Liver (tissue), 9 donors: ENCODE results near the gene DGKB. TPM values are rescaled to one million over a fixed set of nuclear protein-coding genes. Genes with fewer than 3 reads are reported as not detected.

Source experiments
- DNase-seq: peaks from one replicate; pipeline ENCODE4 v3.0.0-alpha.2; 2017; ENCODE audit warnings: low spot score
- H3K27ac ChIP-seq, 2 donors: one replicate each; pipeline ENCODE4 v1.7.0; 2013; ENCODE audit warnings: inconsistent platforms in 2 of 2, low read length in 2 of 2, control low read depth in 1 of 2, low read depth in 1 of 2, mild to moderate bottlenecking in 1 of 2
- H3K27me3 ChIP-seq, 4 donors: one replicate each; pipeline versions ENCODE4 v1.6.1 to v1.7.0; 2013; ENCODE audit warnings: low read length in 3 of 4, inconsistent platforms in 1 of 4, mild to moderate bottlenecking in 1 of 4, moderate library complexity in 1 of 4; ENCODE audit not compliant: control insufficient read depth in 4 of 4, insufficient read depth in 4 of 4
- H3K36me3 ChIP-seq, 4 donors: one replicate each; pipeline versions ENCODE4 v1.6.1 to v1.7.0; 2013; ENCODE audit warnings: low read length in 3 of 4, mild to moderate bottlenecking in 3 of 4, low read depth in 1 of 4, moderate library complexity in 1 of 4; ENCODE audit not compliant: control insufficient read depth in 4 of 4, insufficient read depth in 3 of 4
- H3K4me1 ChIP-seq, 4 donors: one replicate each; pipeline versions ENCODE4 v1.6.1 to v1.7.0; 2013; ENCODE audit warnings: low read length in 3 of 4, mild to moderate bottlenecking in 3 of 4, moderate library complexity in 1 of 4; ENCODE audit not compliant: control insufficient read depth in 4 of 4, insufficient read depth in 4 of 4
- H3K4me3 ChIP-seq, 3 donors: one replicate each; pipeline versions ENCODE4 v1.6.1 to v1.7.0; 2013; ENCODE audit warnings: low read length in 3 of 3, control low read depth in 1 of 3, low read depth in 1 of 3, mild to moderate bottlenecking in 1 of 3
- H3K9ac ChIP-seq, 2 donors: one replicate each; pipeline ENCODE4 v1.7.0; 2013; ENCODE audit warnings: low read length in 2 of 2, mild to moderate bottlenecking in 2 of 2, moderate library complexity in 2 of 2, control low read depth in 1 of 2, low read depth in 1 of 2
- H3K9me3 ChIP-seq, 4 donors: one replicate each; pipeline versions ENCODE4 v1.6.1 to v1.7.0; 2013; ENCODE audit warnings: low read length in 3 of 4; ENCODE audit not compliant: control insufficient read depth in 4 of 4
- ATF3 ChIP-seq: IDR thresholded peaks from 2 replicates; pipeline ENCODE4 v1.6.1; 2016; ENCODE audit warnings: antibody characterized with exemption
- EGR1 ChIP-seq, 2 donors: IDR thresholded peaks; 2 replicates each; pipeline ENCODE4 v1.6.1; 2016 to 2018; ENCODE audit warnings: antibody characterized with exemption in 2 of 2, low read depth in 2 of 2
- FOXA1 ChIP-seq: IDR thresholded peaks from 2 replicates; pipeline ENCODE4 v1.6.1; 2016; ENCODE audit warnings: antibody characterized with exemption
- FOXA2 ChIP-seq: IDR thresholded peaks from 2 replicates; pipeline ENCODE4 v1.6.1; 2016; ENCODE audit warnings: antibody characterized with exemption
- GABPA ChIP-seq, 2 donors: IDR thresholded peaks in 1 of 2; conservative IDR thresholded peaks in 1 of 2; 2 replicates each; pipeline ENCODE4 v1.6.1; 2016; ENCODE audit warnings: antibody characterized with exemption in 2 of 2, mild to moderate bottlenecking in 1 of 2, moderate library complexity in 1 of 2
- HNF4A ChIP-seq, 2 donors: conservative IDR thresholded peaks; 2 replicates each; pipeline ENCODE4 v1.6.1; 2016; ENCODE audit warnings: antibody characterized with exemption in 2 of 2, mild to moderate bottlenecking in 2 of 2
- HNF4G ChIP-seq: IDR thresholded peaks from 2 replicates; pipeline ENCODE4 v1.6.1; 2016; ENCODE audit warnings: antibody characterized with exemption
- JUND ChIP-seq, 2 donors: IDR thresholded peaks; 2 replicates each; pipeline ENCODE4 v1.6.1; 2016; ENCODE audit warnings: antibody characterized with exemption in 2 of 2
- MAX ChIP-seq: IDR thresholded peaks from 2 replicates; pipeline ENCODE4 v1.6.1; 2016; ENCODE audit warnings: antibody characterized with exemption
- NR2F2 ChIP-seq: IDR thresholded peaks from 2 replicates; pipeline ENCODE4 v1.6.1; 2016; ENCODE audit warnings: antibody characterized with exemption
- REST ChIP-seq: IDR thresholded peaks from 2 replicates; pipeline ENCODE4 v1.6.1; 2016; ENCODE audit warnings: antibody characterized with exemption, mild to moderate bottlenecking
- RXRA ChIP-seq, 2 donors: IDR thresholded peaks; 2 replicates each; pipeline ENCODE4 v1.6.1; 2017 to 2018; ENCODE audit warnings: antibody characterized with exemption in 2 of 2, mild to moderate bottlenecking in 1 of 2
- SP1 ChIP-seq: IDR thresholded peaks from 2 replicates; pipeline ENCODE4 v1.6.1; 2018; ENCODE audit warnings: antibody characterized with exemption, mild to moderate bottlenecking
- TAF1 ChIP-seq: conservative IDR thresholded peaks from 2 replicates; pipeline ENCODE4 v1.6.1; 2016; ENCODE audit warnings: antibody characterized with exemption, mild to moderate bottlenecking
- YY1 ChIP-seq: IDR thresholded peaks from 2 replicates; pipeline ENCODE4 v1.6.1; 2016; ENCODE audit warnings: antibody characterized with exemption, mild to moderate bottlenecking
- ZBTB33 ChIP-seq: IDR thresholded peaks from 2 replicates; pipeline ENCODE4 v1.6.1; 2016; ENCODE audit warnings: antibody characterized with exemption
- WGBS: extraction: QIAGEN DNeasy Blood & Tissue Kit; methylation state at CpG from one replicate; pipeline ENCODE4 v1.1.7; 2013; 5-methylcytosine and 5-hydroxymethylcytosine counted together
- polyA plus RNA-seq, 2 donors: library from polyadenylated mRNA; stranded (reverse) in 1 of 2; unstranded in 1 of 2; fragments of 200-250 nt in 1 of 2; fragments of >200 nt in 1 of 2; fragmentation: Nextera tagmentation in 1 of 2; extraction: Ambion mirVana in 1 of 2; gene quantifications; one replicate each; pipeline versions ENCODE4 v1.2.1 to v1.2.3, GENCODE V29; 2013 to 2015
- total RNA-seq, 2 donors: library from RNA; depleted of rRNA; stranded (reverse); fragments of >200 nt; gene quantifications; one replicate each; pipeline ENCODE4 v1.2.3, GENCODE V29; 2014
- TF ChIP-seq, protein P1 (sequence below): fragments of 150-350 bp; IDR thresholded peaks from 2 replicates; pipeline ENCODE4 v1.5.1; 2017; ENCODE audit warnings: improper control_type of control experiment, low read depth, low read length; ENCODE audit not compliant: missing input control
- donor health status: healthy.
- donor health status: healthy.
- donor health status: healthy.
- donor health status: healthy.
- donor health status: healthy.

The DGKB gene
- total and polyA plus RNA-seq, 4 donors = 0.09 to 0.42 TPM; not detected in 2

- Histone ChIP-seq H3K27me3 (no peaks in the 10 kb centered on the region), H3K9me3 (peaks cover 0 to 4% (median 3%) of the 10 kb centered on the region in 4 donors), H3K4me1 (no peaks in the 10 kb centered on the region), H3K4me3 (no peak overlapping the region), H3K27ac (no peak overlapping the region), H3K36me3 (no peaks in the 10 kb centered on the region), H3K9ac (no peak overlapping the region)
- TF ChIP-seq HNF4A (conservative IDR thresholded peaks at IDR 0.05) = no peak
- TF ChIP-seq NR2F2 = no peak
- TF ChIP-seq REST = no peak
- DNase-seq = no peak
- WGBS = 70% methylated on average over 2 of the region's 2 CpGs
Observed at GRCh38 chr7:14773729-14774271, 128.8 kb downstream of the DGKB start.

- TF ChIP-seq SP1 (no peak), HNF4G (no peak)
Observed at GRCh38 chr7:14770614-14771013, 131.9 kb downstream of the DGKB start.

DNA sequence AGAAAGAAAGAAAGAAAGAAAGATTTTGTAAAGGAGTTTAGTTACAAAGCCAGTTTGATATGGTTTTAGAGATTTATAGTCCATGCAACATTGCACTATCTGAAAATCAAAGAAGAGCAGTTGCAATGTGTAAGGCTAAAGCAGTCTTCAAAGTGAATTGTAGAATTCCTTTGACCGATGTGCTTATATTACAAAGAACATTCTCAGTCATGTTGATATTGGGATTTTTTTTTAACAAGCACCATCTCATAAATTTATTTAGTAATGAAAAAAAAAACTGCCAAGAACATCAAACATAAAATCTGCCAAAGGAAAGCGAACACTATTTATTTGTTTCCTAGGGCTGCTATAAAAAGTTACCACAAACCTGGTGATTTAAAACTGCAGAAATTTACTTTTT, 133.3 kb downstream of the DGKB start:
- no peaks in the 10 kb centered on the region for H3K9me3 ChIP-seq
- 63% methylated on average over 2 of the region's 2 CpGs for WGBS
- DNase-seq = no peak
- H3K4me3 ChIP-seq = no peak overlapping the region
- H3K36me3 ChIP-seq = no peaks in the 10 kb centered on the region
- peaks cover 0 to 2% (median 0%) of the 10 kb centered on the region in 4 donors for H3K27me3 ChIP-seq
- no peak overlapping the region for H3K27ac ChIP-seq
- H3K9ac ChIP-seq = no peak overlapping the region
- no peaks in the 10 kb centered on the region for H3K4me1 ChIP-seq
- TF ChIP-seq FOXA1 (no peak), TAF1 (no peak), EGR1 (IDR thresholded peaks at IDR 0.05; ENCODE audit: low read depth in 2 of 2) (no peak), ZBTB33 (no peak), RXRA (IDR thresholded peaks at IDR 0.05) (no peak), NR2F2 (no peak), GABPA (IDR thresholded peaks at IDR 0.05 in 1 of 2, conservative IDR thresholded peaks at IDR 0.05 in 1 of 2) (no peak), HNF4G (no peak), JUND (IDR thresholded peaks at IDR 0.05) (no peak), MAX (no peak), FOXA2 (no peak), ATF3 (no peak), REST (no peak), YY1 (no peak), HNF4A (conservative IDR thresholded peaks at IDR 0.05) (no peak), SP1 (no peak)
- TF ChIP-seq, protein P1, sequence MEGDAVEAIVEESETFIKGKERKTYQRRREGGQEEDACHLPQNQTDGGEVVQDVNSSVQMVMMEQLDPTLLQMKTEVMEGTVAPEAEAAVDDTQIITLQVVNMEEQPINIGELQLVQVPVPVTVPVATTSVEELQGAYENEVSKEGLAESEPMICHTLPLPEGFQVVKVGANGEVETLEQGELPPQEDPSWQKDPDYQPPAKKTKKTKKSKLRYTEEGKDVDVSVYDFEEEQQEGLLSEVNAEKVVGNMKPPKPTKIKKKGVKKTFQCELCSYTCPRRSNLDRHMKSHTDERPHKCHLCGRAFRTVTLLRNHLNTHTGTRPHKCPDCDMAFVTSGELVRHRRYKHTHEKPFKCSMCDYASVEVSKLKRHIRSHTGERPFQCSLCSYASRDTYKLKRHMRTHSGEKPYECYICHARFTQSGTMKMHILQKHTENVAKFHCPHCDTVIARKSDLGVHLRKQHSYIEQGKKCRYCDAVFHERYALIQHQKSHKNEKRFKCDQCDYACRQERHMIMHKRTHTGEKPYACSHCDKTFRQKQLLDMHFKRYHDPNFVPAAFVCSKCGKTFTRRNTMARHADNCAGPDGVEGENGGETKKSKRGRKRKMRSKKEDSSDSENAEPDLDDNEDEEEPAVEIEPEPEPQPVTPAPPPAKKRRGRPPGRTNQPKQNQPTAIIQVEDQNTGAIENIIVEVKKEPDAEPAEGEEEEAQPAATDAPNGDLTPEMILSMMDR = no peak

More at GRCh38 chr7:14770614-14771013, 131.9 kb downstream of the DGKB start:
- Histone ChIP-seq H3K9me3 (no peaks in the 10 kb centered on the region), H3K4me1 (no peaks in the 10 kb centered on the region), H3K9ac (no peak overlapping the region), H3K4me3 (no peak overlapping the region), H3K27me3 (peaks cover 0 to 2% (median 0%) of the 10 kb centered on the region in 4 donors), H3K36me3 (no peaks in the 10 kb centered on the region), H3K27ac (no peak overlapping the region)
- DNase-seq = no peak
- WGBS = 94% methylated on average over 2 of the region's 2 CpGs
